Omental fat pad (tissue), 4 donors: ENCODE measurements around the gene HMGB2. TPM values are rescaled to one million over a fixed set of nuclear protein-coding genes. Genes with fewer than 3 reads are reported as not detected.

Experiments
- ATAC-seq: fragments of 150-250 bp; one replicate; pipeline ENCODE4 v1.9.1; 2016; ENCODE audit warnings: mild to moderate bottlenecking, moderate library complexity; ENCODE audit not compliant: low FRiP score
- DNase-seq: peaks from one replicate; pipeline ENCODE4 v3.0.0-alpha.2; 2019; ENCODE audit warnings: low spot score
- total RNA-seq, 4 donors: library from RNA; depleted of rRNA; stranded (reverse); fragments of >200 nt; gene quantifications; one replicate each; pipeline ENCODE4 v1.1.0, GENCODE V29; 2016
- TF ChIP-seq, protein P1 (sequence below), 3 donors: fragments of 450-650 bp; IDR thresholded peaks; one replicate each; pipeline ENCODE4 v1.5.1; 2016 to 2017; ENCODE audit warnings: antibody characterized with exemption in 3 of 3, mild to moderate bottlenecking in 3 of 3, moderate library complexity in 2 of 3

Gene HMGB2
- total RNA-seq, 4 donors from 2014 or later, result 32.5 to 109 (median 51.7) TPM

DNA sequence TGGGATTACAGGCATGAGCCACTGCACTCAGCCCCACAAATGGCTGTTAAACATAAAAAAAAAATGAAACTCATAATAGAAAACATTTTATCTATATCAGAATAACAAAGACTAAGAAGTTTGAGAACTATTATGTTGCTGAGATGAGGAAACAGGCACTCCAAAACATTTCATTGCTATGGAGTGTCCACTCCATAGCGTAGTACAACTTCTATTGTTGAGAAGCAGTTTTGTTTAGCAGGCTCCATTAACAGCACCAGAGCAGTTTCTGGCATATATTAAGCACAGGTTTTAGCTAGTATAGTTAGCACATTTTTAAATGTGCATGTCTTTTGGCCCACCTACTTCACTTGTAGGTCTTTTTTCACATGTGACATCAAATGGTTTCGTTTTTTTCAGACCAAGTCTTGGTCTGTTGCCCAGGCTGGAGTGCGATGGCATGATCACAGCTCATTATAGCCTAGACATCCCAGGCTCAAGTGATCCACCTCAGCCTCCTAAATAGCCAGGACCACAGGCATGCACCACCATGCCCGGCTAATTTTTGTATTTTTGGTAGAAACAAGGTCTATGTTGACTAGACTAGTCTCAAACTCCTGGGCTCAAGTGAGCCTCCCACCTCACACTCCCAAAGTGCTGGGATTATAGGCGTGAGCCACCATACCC, 5.8 kb downstream of the HMGB2 start:
- ATAC-seq, result no peak
- TF ChIP-seq, protein P1, sequence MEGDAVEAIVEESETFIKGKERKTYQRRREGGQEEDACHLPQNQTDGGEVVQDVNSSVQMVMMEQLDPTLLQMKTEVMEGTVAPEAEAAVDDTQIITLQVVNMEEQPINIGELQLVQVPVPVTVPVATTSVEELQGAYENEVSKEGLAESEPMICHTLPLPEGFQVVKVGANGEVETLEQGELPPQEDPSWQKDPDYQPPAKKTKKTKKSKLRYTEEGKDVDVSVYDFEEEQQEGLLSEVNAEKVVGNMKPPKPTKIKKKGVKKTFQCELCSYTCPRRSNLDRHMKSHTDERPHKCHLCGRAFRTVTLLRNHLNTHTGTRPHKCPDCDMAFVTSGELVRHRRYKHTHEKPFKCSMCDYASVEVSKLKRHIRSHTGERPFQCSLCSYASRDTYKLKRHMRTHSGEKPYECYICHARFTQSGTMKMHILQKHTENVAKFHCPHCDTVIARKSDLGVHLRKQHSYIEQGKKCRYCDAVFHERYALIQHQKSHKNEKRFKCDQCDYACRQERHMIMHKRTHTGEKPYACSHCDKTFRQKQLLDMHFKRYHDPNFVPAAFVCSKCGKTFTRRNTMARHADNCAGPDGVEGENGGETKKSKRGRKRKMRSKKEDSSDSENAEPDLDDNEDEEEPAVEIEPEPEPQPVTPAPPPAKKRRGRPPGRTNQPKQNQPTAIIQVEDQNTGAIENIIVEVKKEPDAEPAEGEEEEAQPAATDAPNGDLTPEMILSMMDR (IDR thresholded peaks at IDR 0.05), result no peak
- DNase-seq, result no peak

DNA sequence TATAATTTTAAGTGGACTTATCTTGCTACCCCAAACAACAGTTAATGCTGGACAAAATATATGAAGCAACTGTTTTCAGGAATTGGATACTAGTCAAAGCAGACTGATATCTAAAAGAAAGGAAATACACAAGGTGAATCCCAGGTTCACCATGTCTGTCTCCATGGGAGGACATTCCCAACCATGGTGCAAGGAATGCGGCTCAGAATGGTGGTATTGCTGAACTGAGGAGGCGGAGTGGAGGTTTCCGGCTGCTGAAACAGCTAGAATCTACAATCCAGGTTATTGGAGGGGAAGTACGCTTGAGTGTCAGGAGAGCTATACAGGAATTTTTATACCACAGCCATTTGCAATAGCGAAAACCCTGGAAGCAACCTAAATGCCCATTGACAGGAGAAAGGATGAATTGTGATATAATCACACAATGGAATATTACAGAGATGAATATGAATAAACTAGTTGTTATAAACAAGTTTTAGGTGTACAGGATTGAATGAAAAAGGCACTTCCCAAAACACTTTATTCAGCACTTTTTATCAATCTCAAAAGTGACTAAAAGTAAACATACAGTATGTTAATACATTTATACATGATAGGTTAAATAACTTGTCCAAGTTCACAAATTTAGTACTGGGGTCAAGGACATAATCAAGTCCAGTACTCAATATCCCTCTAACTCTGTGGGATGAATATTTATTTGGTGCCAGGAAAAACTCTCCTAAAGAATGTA, 9.0 kb downstream of the HMGB2 start:
- TF ChIP-seq, protein P1 (IDR thresholded peaks at IDR 0.05), result no peak
- no peak for DNase-seq
- no peak for ATAC-seq

GRCh38 chr4:173319696-173320095, 14.5 kb downstream of the HMGB2 start:
- ATAC-seq, result no peak
- no peak for DNase-seq
- TF ChIP-seq, protein P1 (IDR thresholded peaks at IDR 0.05), result no peak

DNA sequence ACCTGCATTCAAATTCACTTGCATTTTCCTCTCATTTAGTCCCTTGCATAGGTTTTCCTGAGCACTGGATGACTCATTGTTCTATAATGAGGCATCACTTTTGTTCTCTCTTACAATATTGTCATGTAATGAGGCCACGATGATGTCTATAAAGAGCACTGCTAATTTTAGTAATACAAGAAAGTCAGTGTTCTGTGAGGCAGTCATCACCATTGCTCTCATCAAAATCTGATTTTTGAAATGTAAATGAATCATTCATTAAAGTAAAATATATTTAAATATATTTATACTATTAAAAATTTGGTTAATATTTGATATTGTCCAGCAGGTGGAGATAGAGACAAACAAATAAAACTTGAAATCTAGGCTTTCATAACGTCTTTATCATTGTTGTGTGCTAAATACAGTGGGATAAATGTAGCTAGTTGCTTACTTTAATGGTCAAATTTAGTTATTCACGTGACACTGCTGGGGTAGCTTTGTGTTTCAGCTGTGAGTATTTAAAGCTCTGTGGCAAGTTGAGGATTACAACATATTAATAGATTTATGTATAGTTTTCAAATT, 15.4 kb downstream of the HMGB2 start:
- no peak for ATAC-seq
- no peak for DNase-seq
- TF ChIP-seq, protein P1 (IDR thresholded peaks at IDR 0.05), result no peak

GRCh38 chr4:173318240-173318639, 15.9 kb downstream of the HMGB2 start:
- TF ChIP-seq, protein P1 (IDR thresholded peaks at IDR 0.05), result no peak
- no peak for ATAC-seq
- DNase-seq, result no peak

DNA sequence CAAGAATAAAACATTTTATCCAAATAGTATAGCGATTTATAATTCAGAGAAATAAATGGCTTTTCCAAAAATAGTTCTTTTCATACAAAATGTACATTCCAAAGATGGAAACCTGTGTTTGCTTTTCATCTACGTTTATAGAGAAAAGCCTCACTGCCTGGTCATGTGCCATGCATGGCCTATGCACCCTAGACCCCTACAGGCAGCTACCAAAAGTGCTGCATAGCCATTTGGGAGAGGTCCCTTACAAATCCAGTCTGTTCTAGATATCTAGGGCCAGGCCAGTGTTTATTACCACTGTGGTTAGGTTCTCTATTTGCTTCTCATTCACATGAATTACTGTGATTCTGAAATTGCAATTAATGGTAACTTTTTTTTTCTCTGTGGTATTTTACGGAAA, 17.2 kb downstream of the HMGB2 start:
- ATAC-seq (no peak), DNase-seq (no peak)
- TF ChIP-seq, protein P1 (IDR thresholded peaks at IDR 0.05), result no peak
